PC-3 (cell line): ENCODE data around the gene ME2. TPM values are rescaled to one million over a fixed set of nuclear protein-coding genes. Genes with fewer than 3 reads are reported as not detected.
A peak's percentile ranks its signal among the peaks of the same experiment; 100 is the strongest.

Experiments used
- ATAC-seq: fragments of 200-7000 bp; cut with Tn5 transposase; 2 replicates; pipeline ENCODE4 v1.9.1; 2020; ENCODE audit warnings: mild to moderate bottlenecking, moderate library complexity
- BruUV-seq: library from RNA; stranded (reverse); fragments of 400-500 nt; replicated peaks from 2 replicates; lab custom pipeline; 2021; lab: Mats Ljungman, UMichigan
- CTCF ChIA-PET: fragments of 300-600 bp; sonication (Branson Sonifier 250); formaldehyde crosslinking; loops from one replicate; lab custom pipeline; 2022; ENCODE audit warnings: antibody characterized with exemption; lab: Charles Lee
- POLR2A ChIA-PET: fragments of 300-600 bp; sonication (Branson Sonifier 250); formaldehyde crosslinking; loops from one replicate; lab custom pipeline; 2022; ENCODE audit warnings: antibody characterized with exemption; ENCODE audit not compliant: unreplicated experiment; lab: Charles Lee
- DNase-seq: peaks from one replicate; pipeline ENCODE4 v3.0.0-alpha.2; 2015
- H2AFZ ChIP-seq: fragments of 300-600 bp; sonication (generic); 2 replicates; pipeline ENCODE4 v1.6.0; 2016; ENCODE audit warnings: antibody characterized with exemption, low read length
- H3F3A ChIP-seq: fragments of 300-600 bp; sonication (generic); one replicate; pipeline ENCODE4 v1.6.0; 2017; ENCODE audit warnings: antibody characterized with exemption, low read length, control low read depth, mild to moderate bottlenecking; ENCODE audit not compliant: unreplicated experiment
- H3K27ac ChIP-seq: fragments of 300-600 bp; sonication (generic); 2 replicates; pipeline ENCODE4 v1.5.1; 2016; ENCODE audit warnings: mild to moderate bottlenecking, low read length
- H3K27me3 ChIP-seq: fragments of 300-600 bp; sonication (generic); 2 replicates; pipeline ENCODE4 v1.6.1; 2016; ENCODE audit warnings: low read length, mixed read lengths
- H3K36me3 ChIP-seq: fragments of 300-600 bp; sonication (generic); 2 replicates; pipeline ENCODE4 v1.6.1; 2016; ENCODE audit warnings: low read depth, mixed run types, low read length, mixed read lengths
- H3K4me1 ChIP-seq: fragments of 300-600 bp; sonication (generic); 2 replicates; pipeline ENCODE4 v1.5.1; 2016; ENCODE audit warnings: low read length; ENCODE audit not compliant: insufficient read depth
- H3K4me2 ChIP-seq: fragments of 300-600 bp; sonication (generic); 2 replicates; pipeline ENCODE4 v1.6.0; 2016; ENCODE audit warnings: low read length
- H3K4me3 ChIP-seq: fragments of 300-600 bp; sonication (generic); 2 replicates; pipeline ENCODE4 v1.5.1; 2016; ENCODE audit warnings: mild to moderate bottlenecking, low read length, mixed read lengths
- H3K79me2 ChIP-seq: fragments of 300-600 bp; sonication (generic); 2 replicates; pipeline ENCODE4 v1.6.1; 2017; ENCODE audit warnings: low read length, mixed read lengths
- H3K9ac ChIP-seq: fragments of 300-600 bp; sonication (generic); 2 replicates; pipeline ENCODE4 v1.6.0; 2016; ENCODE audit warnings: mild to moderate bottlenecking, low read length
- H3K9me2 ChIP-seq: fragments of 300-600 bp; sonication (generic); replicated peaks from 2 replicates; pipeline ENCODE4 v1.6.1; 2016; ENCODE audit warnings: mixed run types, low read length, mixed read lengths
- H3K9me3 ChIP-seq: fragments of 300-600 bp; sonication (generic); 2 replicates; pipeline ENCODE4 v1.6.1; 2016; ENCODE audit warnings: low read length, mixed read lengths
- H4K20me1 ChIP-seq: fragments of 300-600 bp; sonication (generic); 2 replicates; pipeline ENCODE4 v1.6.1; 2016; ENCODE audit warnings: low read length, mixed read lengths
- CTCF ChIP-seq: fragments of 300-600 bp; sonication (generic); conservative IDR thresholded peaks from 2 replicates; pipeline ENCODE4 v1.5.1; 2017; ENCODE audit warnings: antibody characterized with exemption, low read depth, mild to moderate bottlenecking, low read length
- EZH2 ChIP-seq: fragments of 300-600 bp; sonication (generic); IDR thresholded peaks from one replicate; pipeline ENCODE4 v1.6.1; 2017; ENCODE audit warnings: antibody characterized with exemption, mild to moderate bottlenecking, low read length; ENCODE audit not compliant: unreplicated experiment
- EZH2phosphoT487 ChIP-seq: fragments of 300-600 bp; sonication (generic); IDR thresholded peaks from 2 replicates; pipeline ENCODE4 v1.6.1; 2018; ENCODE audit warnings: mild to moderate bottlenecking, antibody characterized with exemption, low read length, borderline replicate concordance
- intact Hi-C: fragments of 100-400 bp; cut with micrococcal nuclease; formaldehyde crosslinking; loops from 2 replicates; pipeline ENCODE4 v1.9.0; 2023
- total RNA-seq: library from RNA; depleted of rRNA; stranded (reverse); fragments of >200 nt; gene quantifications from 2 replicates; pipeline ENCODE4 v1.2.3, GENCODE V29; 2014

The ME2 gene
- total RNA-seq, 1 experiment from 2014 or later = 29.1 TPM

DNA sequence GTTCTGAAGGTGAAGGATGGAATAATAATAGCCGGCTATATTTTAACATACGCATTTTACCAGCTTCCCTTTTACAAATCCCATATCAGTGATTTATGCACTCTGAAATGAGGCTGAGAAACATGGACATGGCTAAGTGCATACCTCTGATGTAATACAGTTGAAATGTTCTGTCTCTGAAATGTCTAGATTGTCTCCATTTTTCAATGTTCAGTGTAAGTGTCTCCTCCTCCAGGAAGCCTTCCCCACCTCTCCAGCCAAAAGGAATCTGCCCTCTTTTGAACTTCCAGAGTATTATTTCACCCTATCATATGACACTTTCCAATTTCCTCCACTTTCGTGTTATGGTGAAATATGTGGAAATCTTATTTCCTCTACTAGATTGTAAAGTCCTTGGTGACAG is 29.5 kb upstream of the ME2 start:
- intact Hi-C loops = no loop called here
- Histone ChIP-seq H3K9ac (no peak overlapping the region), H3K4me2 (no peak overlapping the region), H3K4me3 (no peak overlapping the region), H3K4me1 (no peaks in the 10 kb centered on the region), H4K20me1 (no peaks in the 10 kb centered on the region), H3K79me2 (no peaks in the 10 kb centered on the region), H3K27me3 (no peaks in the 10 kb centered on the region), H2AFZ (no peak overlapping the region), H3K27ac (no peak overlapping the region), H3K9me3 (no peaks in the 10 kb centered on the region), H3F3A (no peaks in the 10 kb centered on the region), H3K9me2 (no peaks in the 10 kb centered on the region), H3K36me3 (no peaks in the 10 kb centered on the region)
- no peak for TF ChIP-seq EZH2phosphoT487
- no peak for TF ChIP-seq EZH2
- no peak for TF ChIP-seq CTCF
- BruUV-seq = no TSS peak
- CTCF ChIA-PET = no interaction called here
- ATAC-seq (no peak), DNase-seq (no peak)
- POLR2A ChIA-PET = no interaction called here

GRCh38 chr18:50850307-50851065 is 28.4 kb upstream of the ME2 start:
- no peaks in the 10 kb centered on the region for H3K9me3 ChIP-seq
- H3K79me2 ChIP-seq = no peaks in the 10 kb centered on the region
- no peak overlapping the region for H3K9ac ChIP-seq
- no peak for TF ChIP-seq EZH2phosphoT487
- H3K4me3 ChIP-seq = no peak overlapping the region
- no peak overlapping the region for H3K27ac ChIP-seq
- H4K20me1 ChIP-seq = no peaks in the 10 kb centered on the region
- POLR2A ChIA-PET = no interaction called here
- H2AFZ ChIP-seq = no peak overlapping the region
- no peaks in the 10 kb centered on the region for H3F3A ChIP-seq
- DNase-seq (no peak), ATAC-seq (no peak)
- CTCF ChIA-PET = no interaction called here
- BruUV-seq = no TSS peak
- no peaks in the 10 kb centered on the region for H3K9me2 ChIP-seq
- intact Hi-C loops = no loop called here
- H3K4me2 ChIP-seq = no peak overlapping the region
- no peaks in the 10 kb centered on the region for H3K36me3 ChIP-seq
- H3K4me1 ChIP-seq = no peaks in the 10 kb centered on the region
- H3K27me3 ChIP-seq = no peaks in the 10 kb centered on the region

- TF ChIP-seq EZH2phosphoT487 = no peak
- TF ChIP-seq CTCF = no peak
- no peak for TF ChIP-seq EZH2
- no peak overlapping the region for H3K4me3 ChIP-seq
- H3K4me2 ChIP-seq = no peak overlapping the region
- no peaks in the 10 kb centered on the region for H3K36me3 ChIP-seq
- intact Hi-C loops = no loop called here
- no peaks in the 10 kb centered on the region for H3K79me2 ChIP-seq
- no peaks in the 10 kb centered on the region for H3K4me1 ChIP-seq
- no peak overlapping the region for H3K9ac ChIP-seq
- no peaks in the 10 kb centered on the region for H3K9me3 ChIP-seq
- H3K9me2 ChIP-seq = no peaks in the 10 kb centered on the region
- no peaks in the 10 kb centered on the region for H3F3A ChIP-seq
- BruUV-seq = no TSS peak
- no peaks in the 10 kb centered on the region for H4K20me1 ChIP-seq
- no peak overlapping the region for H2AFZ ChIP-seq
- POLR2A ChIA-PET = no interaction called here
- peak; percentile 38 for ATAC-seq
- peak; percentile 29 for DNase-seq
- CTCF ChIA-PET = no interaction called here
- no peaks in the 10 kb centered on the region for H3K27me3 ChIP-seq
- H3K27ac ChIP-seq = no peak overlapping the region
Observed at GRCh38 chr18:50853863-50854271, 25.1 kb upstream of the ME2 start.
